Measurements from ENCODE around the gene RABAC1.
A peak's percentile ranks its signal among the peaks of the same experiment; 100 is the strongest.

The RABAC1 gene

GRCh38 chr19:41930322-41930722 lies 28.8 kb downstream of the RABAC1 start:
- H3K4me3 ChIP-seq (ENCODE audit: low read depth, low read length), result no peak overlapping the region

GRCh38 chr19:41929536-41930071 lies 29.5 kb downstream of the RABAC1 start:
- H3K4me3 ChIP-seq (ENCODE audit: low read depth, low read length), result no peak overlapping the region

GRCh38 chr19:41928754-41929535 lies 30.2 kb downstream of the RABAC1 start:
- no peak overlapping the region for H3K4me3 ChIP-seq (ENCODE audit: low read depth, low read length)

- H3K4me3 ChIP-seq (ENCODE audit: low read depth, low read length), result peak within 1 kb of the TSS; percentile 34
Measured at GRCh38 chr19:41928221-41928683, 30.9 kb downstream of the RABAC1 start, which contains the start of gene ERFL. Gene ERFL (minus strand): TSS chr19:41928449. CDS start chr19:41912919, 15,530 bp downstream.

- peak overlapping the region; percentile 34 for H3K4me3 ChIP-seq (ENCODE audit: low read depth, low read length)
Measured at GRCh38 chr19:41927497-41928192, 31.5 kb downstream of the RABAC1 start.

GRCh38 chr19:41926763-41927496 lies 32.2 kb downstream of the RABAC1 start:
- H3K4me3 ChIP-seq (ENCODE audit: low read depth, low read length), result no peak overlapping the region

GRCh38 chr19:41926028-41926762 lies 32.9 kb downstream of the RABAC1 start:
- H3K4me3 ChIP-seq (ENCODE audit: low read depth, low read length), result no peak overlapping the region

- no peak overlapping the region for H3K4me3 ChIP-seq (ENCODE audit: low read depth, low read length)
Measured at GRCh38 chr19:41925208-41926003, 33.7 kb downstream of the RABAC1 start.

GRCh38 chr19:41924151-41925145 lies 34.7 kb downstream of the RABAC1 start:
- no peak overlapping the region for H3K4me3 ChIP-seq (ENCODE audit: low read depth, low read length)

- H3K4me3 ChIP-seq (ENCODE audit: low read depth, low read length), result no peak overlapping the region
Measured at GRCh38 chr19:41923045-41923788, 35.9 kb downstream of the RABAC1 start.

GRCh38 chr19:41922585-41922984 lies 36.5 kb downstream of the RABAC1 start:
- H3K4me3 ChIP-seq (ENCODE audit: low read depth, low read length), result no peak overlapping the region

- H3K4me3 ChIP-seq (ENCODE audit: low read depth, low read length), result no peak overlapping the region
Measured at GRCh38 chr19:41921577-41922576, 37.2 kb downstream of the RABAC1 start.

- H3K4me3 ChIP-seq (ENCODE audit: low read depth, low read length), result no peak overlapping the region
Measured at GRCh38 chr19:41920882-41921576, 38.1 kb downstream of the RABAC1 start.

GRCh38 chr19:41919948-41920712 lies 39.0 kb downstream of the RABAC1 start:
- H3K4me3 ChIP-seq (ENCODE audit: low read depth, low read length), result no peak overlapping the region

GRCh38 chr19:41918653-41919244 lies 40.4 kb downstream of the RABAC1 start:
- H3K4me3 ChIP-seq (ENCODE audit: low read depth, low read length), result no peak overlapping the region

Data from iPS-11a (cell line).